Common myeloid progenitor, CD34-positive (primary cell): ENCODE results near the gene IER3.

Experiments used
- CTCF ChIA-PET: fragments of 350-600 bp; sonication (Branson Sonifier 250); formaldehyde crosslinking; loops from one replicate; lab custom pipeline; 2021; ENCODE audit warnings: antibody characterized with exemption; lab: Charles Lee
- POLR2A ChIA-PET: fragments of 350-600 bp; sonication (Branson Sonifier 250); formaldehyde crosslinking; loops from one replicate; lab custom pipeline; 2021; ENCODE audit warnings: antibody characterized with exemption; lab: Charles Lee
- DNase-seq, 3 donors: peaks; one replicate each; pipeline versions ENCODE4 v3.0.0 to v3.0.0-alpha.2; 2013
- H3K27ac ChIP-seq, 2 experiments: 1 replicate in 1 of 2; 2 replicates in 1 of 2; pipeline ENCODE4 v1.7.0; 2013; ENCODE audit warnings: inconsistent platforms in 2 of 2, low read length in 2 of 2, mild to moderate bottlenecking in 2 of 2, low read depth in 1 of 2, moderate library complexity in 1 of 2; ENCODE audit not compliant: severe bottlenecking in 2 of 2, insufficient read depth in 1 of 2, poor library complexity in 1 of 2
- H3K27me3 ChIP-seq, 5 experiments: replicated peaks in 2 of 5; 1 replicate in 3 of 5; 2 replicates in 2 of 5; pipeline versions ENCODE4 v1.6.1 to v1.7.0; 2013; ENCODE audit warnings: low read length in 4 of 5, mild to moderate bottlenecking in 2 of 5, moderate library complexity in 2 of 5, inconsistent platforms in 1 of 5; ENCODE audit not compliant: insufficient read depth in 5 of 5, control insufficient read depth in 4 of 5
- H3K36me3 ChIP-seq, 4 experiments: 1 replicate in 2 of 4; 2 replicates in 2 of 4; pipeline versions ENCODE4 v1.6.1 to v1.7.0; 2013; ENCODE audit warnings: low read length in 3 of 4, control low read depth in 1 of 4, mild to moderate bottlenecking in 1 of 4; ENCODE audit not compliant: control insufficient read depth in 4 of 4, insufficient read depth in 4 of 4
- H3K4me1 ChIP-seq, 4 experiments: 1 replicate in 3 of 4; 2 replicates in 1 of 4; pipeline versions ENCODE4 v1.6.1 to v1.7.1; 2013; ENCODE audit warnings: low read length in 3 of 4, mild to moderate bottlenecking in 3 of 4, control low read depth in 1 of 4, inconsistent platforms in 1 of 4, moderate library complexity in 1 of 4; ENCODE audit not compliant: control insufficient read depth in 4 of 4, insufficient read depth in 4 of 4; ENCODE audit errors: control extremely low read depth in 1 of 4
- H3K4me3 ChIP-seq, 7 experiments: 1 replicate in 4 of 7; 2 replicates in 3 of 7; pipeline versions ENCODE4 v1.5.1 to v1.7.0; 2013; ENCODE audit warnings: mild to moderate bottlenecking in 7 of 7, low read length in 6 of 7, moderate library complexity in 6 of 7, inconsistent platforms in 2 of 7, low read depth in 2 of 7, control low read depth in 1 of 7; ENCODE audit not compliant: insufficient read depth in 4 of 7, control insufficient read depth in 1 of 7; ENCODE audit errors: extremely low read depth in 1 of 7
- H3K9me3 ChIP-seq, 5 experiments: 1 replicate in 4 of 5; 2 replicates in 1 of 5; pipeline versions ENCODE4 v1.6.1 to v1.7.1; 2013; ENCODE audit warnings: low read length in 4 of 5, mild to moderate bottlenecking in 2 of 5, inconsistent platforms in 1 of 5, low read depth in 1 of 5, moderate library complexity in 1 of 5; ENCODE audit not compliant: control insufficient read depth in 4 of 5, insufficient read depth in 2 of 5; ENCODE audit errors: control extremely low read depth in 1 of 5
- WGBS: methylation state at CpG from one replicate; pipeline ENCODE4 v1.1.5; 2013; ENCODE audit not compliant: insufficient coverage; 5-methylcytosine and 5-hydroxymethylcytosine counted together

Gene IER3

DNA sequence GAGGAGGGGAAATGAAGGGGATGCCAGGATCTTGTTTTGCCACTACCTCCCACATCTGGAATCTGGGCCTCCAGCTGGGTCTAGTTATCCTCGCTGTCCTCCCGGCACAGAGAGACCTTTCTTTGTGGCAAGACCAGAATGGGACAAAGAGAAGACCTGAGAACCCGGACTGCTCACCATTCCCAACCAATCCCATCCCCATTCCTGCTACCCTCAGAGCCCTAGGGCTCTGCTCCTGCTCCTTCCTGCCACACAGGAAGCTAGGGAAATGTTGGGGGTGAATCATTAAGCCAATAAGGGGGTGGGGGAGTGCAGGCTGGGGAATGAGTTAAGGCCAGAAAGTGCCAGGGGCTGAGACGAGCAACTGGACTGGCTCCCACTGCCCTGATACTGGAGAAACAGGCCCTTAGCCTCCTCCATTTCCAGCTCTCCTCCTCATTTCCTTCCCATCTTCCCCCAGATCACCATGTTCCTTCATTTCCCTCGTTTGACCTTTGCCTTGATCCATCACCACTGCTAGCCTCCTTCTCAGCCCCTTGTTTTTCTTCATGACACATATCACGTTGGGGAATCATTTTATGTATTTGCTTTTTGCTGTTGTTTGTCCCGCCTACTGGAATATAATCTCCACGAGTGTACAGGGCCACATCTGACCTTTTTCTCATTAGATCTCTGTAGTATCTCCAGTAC lies 4.6 kb upstream of the IER3 start:
- POLR2A ChIA-PET: no interaction called here
- H3K36me3 ChIP-seq: no peaks in the 10 kb centered on the region
- peaks cover 0 to 9% (median 0%) of the 10 kb centered on the region in 5 experiments for H3K27me3 ChIP-seq
- DNase-seq: no peak
- no peak overlapping the region for H3K27ac ChIP-seq
- H3K4me3 ChIP-seq: no peak overlapping the region
- no peaks in the 10 kb centered on the region for H3K9me3 ChIP-seq
- peaks cover 8 to 28% (median 20%) of the 10 kb centered on the region in 4 experiments for H3K4me1 ChIP-seq
- CTCF ChIA-PET: interaction anchor here (1.0 to 1.5 kb wide), 2 partner anchors 10 to 32 kb away, joined by 3 read pairs; no protein-coding TSS in a partner anchor
- WGBS: 91% methylated on average over 5 of the region's 8 CpGs

- H3K27me3 ChIP-seq: peaks cover 0 to 18% (median 1%) of the 10 kb centered on the region in 5 experiments
- CTCF ChIA-PET: interaction anchor here (0.9 to 1.5 kb wide), 2 partner anchors 9 to 74 kb away, joined by 3 read pairs; no protein-coding TSS in a partner anchor
- POLR2A ChIA-PET: interaction anchor here (0.9 kb wide), 1 partner anchor 10 kb away, joined by 3 read pairs; no protein-coding TSS in a partner anchor
- no peak overlapping the region for H3K4me3 ChIP-seq
- H3K9me3 ChIP-seq: no peaks in the 10 kb centered on the region
- H3K4me1 ChIP-seq: peaks cover 8 to 36% (median 28%) of the 10 kb centered on the region in 4 experiments
- 72% methylated on average over 2 of the region's 6 CpGs for WGBS
- no peaks in the 10 kb centered on the region for H3K36me3 ChIP-seq
- no peak overlapping the region for H3K27ac ChIP-seq
- no peak for DNase-seq
Observed at GRCh38 chr6:30747902-30748769, 3.8 kb upstream of the IER3 start.

GRCh38 chr6:30747300-30747687 lies 2.9 kb upstream of the IER3 start:
- Histone ChIP-seq H3K36me3 (no peaks in the 10 kb centered on the region), H3K27ac (no peak overlapping the region), H3K4me3 (no peak overlapping the region), H3K27me3 (peaks cover 0 to 18% (median 1%) of the 10 kb centered on the region in 5 experiments), H3K4me1 (peaks cover 8 to 34% (median 29%) of the 10 kb centered on the region in 4 experiments), H3K9me3 (no peaks in the 10 kb centered on the region)
- CTCF ChIA-PET: interaction anchor here (0.7 to 1.5 kb wide), 6 partner anchors 10 to 75 kb away, joined by 3 read pairs; no protein-coding TSS in a partner anchor
- no peak for DNase-seq
- POLR2A ChIA-PET: interaction anchor here (0.9 to 1.5 kb wide), 2 partner anchors 9 to 35 kb away, joined by 3 to 4 read pairs; no protein-coding TSS in a partner anchor
- 100% methylated on average over 1 of the region's 1 CpG for WGBS

- peaks cover 3 to 22% (median 18%) of the 10 kb centered on the region in 4 experiments for H3K36me3 ChIP-seq
Observed at GRCh38 chr6:30743099-30744053, 971 bp downstream of the IER3 start.

DNA sequence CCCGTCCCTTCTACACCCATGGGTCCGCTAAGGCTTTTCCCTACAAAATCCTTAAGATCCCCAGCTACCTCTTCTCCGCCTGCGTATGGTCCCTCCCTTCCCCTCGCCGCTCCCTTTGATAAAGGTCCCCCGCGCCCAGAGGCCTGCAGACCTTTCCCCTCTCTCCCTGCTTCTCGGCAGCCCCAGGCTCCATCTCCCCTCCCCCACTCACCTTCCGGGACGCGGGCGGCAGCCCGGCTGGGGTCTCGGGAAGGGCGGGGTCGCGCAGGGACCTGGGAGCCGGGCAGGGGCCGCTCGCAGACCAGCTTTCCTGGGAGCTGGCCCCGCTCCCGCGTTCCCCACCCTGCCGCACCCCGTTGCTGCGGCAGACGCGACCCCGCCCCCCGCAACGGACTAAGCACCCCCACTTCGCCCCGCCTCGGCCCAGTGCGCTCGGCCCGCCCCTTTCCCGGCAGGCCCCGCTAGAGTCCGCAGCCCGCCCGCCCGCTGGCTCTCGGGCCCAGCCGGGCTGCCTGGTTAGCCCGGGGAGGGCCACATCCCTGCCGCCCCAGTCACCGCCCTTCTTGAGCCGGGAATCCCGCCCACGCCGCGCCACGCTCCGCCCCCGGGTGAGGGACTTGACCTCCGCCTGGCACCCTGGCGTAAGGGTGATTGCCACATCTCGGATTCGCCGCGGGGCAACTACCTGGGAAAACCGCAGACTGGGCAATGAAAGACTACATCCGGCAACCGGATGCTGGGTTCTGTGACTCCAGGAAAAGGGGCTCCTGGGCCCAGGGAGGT lies 1.8 kb downstream of the IER3 start, which contains the start of gene FLOT1:
Gene FLOT1 (minus strand): TSS at position 372 of the 783 bp plus-strand sequence. CDS start 498 bp downstream, outside the sequence.
- Histone ChIP-seq H3K9me3 (no peaks in the 10 kb centered on the region), H3K27ac (peak within 1 kb of the TSS in 1 of 2 experiments; percentile 78), H3K4me1 (peaks cover 8 to 46% (median 45%) of the 10 kb centered on the region in 4 experiments), H3K27me3 (peaks cover 0 to 14% (median 1%) of the 10 kb centered on the region in 5 experiments), H3K36me3 (peaks cover 5 to 28% (median 21%) of the 10 kb centered on the region in 4 experiments), H3K4me3 (peak within 1 kb of the TSS; percentile 72 to 95 (median 82))
- peak; percentile 76 to 84 (median 84) for DNase-seq
- CTCF ChIA-PET: interaction anchor here (0.8 to 1.7 kb wide), 6 partner anchors 9 to 64 kb away, joined by 3 to 9 read pairs (median 4); no protein-coding TSS in a partner anchor
- WGBS: under 1% methylated on average over 57 of the region's 66 CpGs
- POLR2A ChIA-PET: interaction anchor here (2.1 to 2.6 kb wide), 2 partner anchors 27 to 39 kb away, joined by 9 to 11 read pairs; no protein-coding TSS in a partner anchor

More at GRCh38 chr6:30743099-30744053, 971 bp downstream of the IER3 start:
- CTCF ChIA-PET: interaction anchor here (1.0 to 1.7 kb wide), 7 partner anchors 9 to 287 kb away, joined by 3 to 9 read pairs (median 4); no protein-coding TSS in a partner anchor
- WGBS: 4% methylated on average over 42 of the region's 55 CpGs
- DNase-seq: no peak
- Histone ChIP-seq H3K4me1 (peaks cover 0 to 37% (median 36%) of the 10 kb centered on the region in 4 experiments), H3K4me3 (peak overlapping the region; percentile 38 to 95 (median 82)), H3K27me3 (peaks cover 0 to 14% (median 1%) of the 10 kb centered on the region in 5 experiments), H3K9me3 (no peaks in the 10 kb centered on the region), H3K27ac (peak overlapping the region in 1 of 2 experiments; percentile 78)
- POLR2A ChIA-PET: interaction anchor here (0.6 to 2.6 kb wide), 6 partner anchors 9 to 354 kb away, joined by 3 to 11 read pairs (median 4); no protein-coding TSS in a partner anchor
